Astrocyte of the cerebellum (primary cell): ENCODE data around the gene AMER2.

ENCODE experiments used
- DNase-seq: peaks from one replicate; pipeline ENCODE4 v3.0.0-alpha.2; 2011; ENCODE audit warnings: low read depth
- H3K4me3 ChIP-seq: 2 replicates; pipeline ENCODE4 v1.5.1; 2011; ENCODE audit warnings: mild to moderate bottlenecking, low read depth, low read length, moderate library complexity
- in situ Hi-C: cut with HindIII; loops from 2 replicates; pipeline ENCODE4 v1.10.0; 2017; ENCODE audit warnings: low sequenced_read_pairs
- TF ChIP-seq, protein P1 (sequence below): IDR thresholded peaks from 2 replicates; pipeline ENCODE4 v1.5.1; 2012; ENCODE audit warnings: low read length, low read depth, moderate library complexity, mild to moderate bottlenecking; ENCODE audit errors: missing control alignments

The AMER2 gene

DNA sequence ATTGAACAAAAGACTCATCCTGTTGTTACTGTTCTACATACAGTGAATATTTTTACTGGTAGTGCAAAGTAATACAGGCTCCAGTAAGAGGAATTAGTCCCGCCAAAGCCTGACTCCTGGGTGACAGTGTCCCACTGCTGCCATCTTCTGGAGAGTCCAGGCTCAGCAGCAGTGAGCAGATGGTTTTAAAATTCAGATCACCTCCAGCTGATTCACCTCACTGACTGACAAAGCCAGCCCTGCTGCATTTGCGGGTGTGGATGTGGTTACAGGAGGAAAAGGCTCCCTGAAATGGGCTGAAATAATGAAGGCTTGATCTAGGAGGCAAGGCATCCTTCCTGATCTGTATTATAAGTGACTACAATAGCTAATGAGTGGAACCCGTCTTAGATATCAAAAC lies 57.9 kb downstream of the AMER2 start:
- no peak overlapping the region for H3K4me3 ChIP-seq
- in situ Hi-C loops = no loop called here
- TF ChIP-seq, protein P1, sequence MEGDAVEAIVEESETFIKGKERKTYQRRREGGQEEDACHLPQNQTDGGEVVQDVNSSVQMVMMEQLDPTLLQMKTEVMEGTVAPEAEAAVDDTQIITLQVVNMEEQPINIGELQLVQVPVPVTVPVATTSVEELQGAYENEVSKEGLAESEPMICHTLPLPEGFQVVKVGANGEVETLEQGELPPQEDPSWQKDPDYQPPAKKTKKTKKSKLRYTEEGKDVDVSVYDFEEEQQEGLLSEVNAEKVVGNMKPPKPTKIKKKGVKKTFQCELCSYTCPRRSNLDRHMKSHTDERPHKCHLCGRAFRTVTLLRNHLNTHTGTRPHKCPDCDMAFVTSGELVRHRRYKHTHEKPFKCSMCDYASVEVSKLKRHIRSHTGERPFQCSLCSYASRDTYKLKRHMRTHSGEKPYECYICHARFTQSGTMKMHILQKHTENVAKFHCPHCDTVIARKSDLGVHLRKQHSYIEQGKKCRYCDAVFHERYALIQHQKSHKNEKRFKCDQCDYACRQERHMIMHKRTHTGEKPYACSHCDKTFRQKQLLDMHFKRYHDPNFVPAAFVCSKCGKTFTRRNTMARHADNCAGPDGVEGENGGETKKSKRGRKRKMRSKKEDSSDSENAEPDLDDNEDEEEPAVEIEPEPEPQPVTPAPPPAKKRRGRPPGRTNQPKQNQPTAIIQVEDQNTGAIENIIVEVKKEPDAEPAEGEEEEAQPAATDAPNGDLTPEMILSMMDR = peak; percentile 93
- peak; percentile 63 for DNase-seq

DNA sequence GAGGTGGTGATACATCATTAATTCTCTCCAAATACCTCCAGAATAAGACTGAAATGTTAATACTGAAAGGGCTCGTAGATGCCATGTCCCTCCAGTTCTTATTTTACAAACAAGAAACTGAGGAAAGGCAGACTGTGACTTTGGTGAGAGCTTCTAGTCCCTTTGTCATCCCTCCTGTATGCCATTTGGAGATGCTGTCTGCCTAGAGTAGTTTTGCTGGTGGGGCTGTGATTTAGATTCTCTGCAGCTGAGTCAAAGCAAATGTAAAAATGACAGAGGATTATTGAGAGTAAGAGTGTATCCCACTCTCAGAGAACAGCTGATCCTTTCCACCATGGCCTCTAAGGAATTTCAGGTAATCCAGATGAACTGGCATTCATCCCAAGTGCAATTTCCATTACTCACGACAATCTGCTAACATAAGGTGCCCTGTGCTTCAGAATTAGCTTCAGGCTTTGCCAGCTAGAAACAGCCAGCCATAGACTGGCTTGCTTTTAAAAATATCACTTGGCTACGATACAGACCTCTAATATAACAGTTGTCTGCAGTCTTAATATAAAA lies 59.3 kb downstream of the AMER2 start:
- DNase-seq = no peak
- no peak overlapping the region for H3K4me3 ChIP-seq
- in situ Hi-C loops = no loop called here
- TF ChIP-seq, protein P1 = no peak
